GM21526 (cell line): ENCODE measurements around the gene TRIM45.

Source experiments
- ATAC-seq: cut with Tn5 transposase; IDR thresholded peaks from one replicate; pipeline ENCODE4 v1.9.1; 2021; ENCODE audit warnings: moderate library complexity; ENCODE audit not compliant: unreplicated experiment, low FRiP score

TRIM45 gene

DNA sequence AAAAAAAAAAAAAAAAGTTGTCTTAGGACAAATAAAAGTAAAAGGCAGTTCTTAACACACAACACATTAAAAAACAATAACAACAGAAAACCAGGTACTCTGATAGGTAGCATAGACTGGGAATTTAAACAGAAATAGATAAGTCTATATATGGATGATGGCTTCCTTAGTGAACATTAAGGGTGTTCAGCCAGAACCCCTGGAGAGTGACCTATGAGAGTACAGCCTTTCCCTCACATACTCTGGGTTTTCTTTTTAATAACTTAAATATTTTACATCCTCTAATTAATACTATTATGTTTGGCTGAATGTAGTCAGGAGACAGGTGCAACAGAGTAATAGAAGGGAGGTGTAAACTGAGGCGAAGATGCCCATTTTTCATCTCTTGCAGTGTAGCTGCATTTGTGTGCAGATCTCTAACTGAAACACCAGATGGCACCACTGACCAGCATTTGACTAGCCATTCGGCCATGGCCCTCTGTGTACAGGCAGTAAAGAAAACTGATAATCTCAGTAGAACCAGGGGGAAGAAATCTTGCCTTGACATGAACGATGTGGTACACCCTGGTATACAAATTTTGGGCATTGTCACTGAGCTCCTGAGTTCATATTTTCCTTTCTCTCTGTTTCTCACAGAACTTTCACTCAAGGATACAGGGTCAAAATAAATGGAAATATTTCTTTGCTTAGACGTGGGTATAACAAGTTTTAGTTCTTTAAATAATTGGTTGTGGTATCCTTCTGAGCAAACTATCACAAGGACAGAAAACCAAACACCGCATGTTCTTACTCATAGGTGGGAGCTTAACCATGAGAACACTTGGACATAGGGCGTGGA, 53.8 kb downstream of the TRIM45 start:
- ATAC-seq: peak; percentile 66

DNA sequence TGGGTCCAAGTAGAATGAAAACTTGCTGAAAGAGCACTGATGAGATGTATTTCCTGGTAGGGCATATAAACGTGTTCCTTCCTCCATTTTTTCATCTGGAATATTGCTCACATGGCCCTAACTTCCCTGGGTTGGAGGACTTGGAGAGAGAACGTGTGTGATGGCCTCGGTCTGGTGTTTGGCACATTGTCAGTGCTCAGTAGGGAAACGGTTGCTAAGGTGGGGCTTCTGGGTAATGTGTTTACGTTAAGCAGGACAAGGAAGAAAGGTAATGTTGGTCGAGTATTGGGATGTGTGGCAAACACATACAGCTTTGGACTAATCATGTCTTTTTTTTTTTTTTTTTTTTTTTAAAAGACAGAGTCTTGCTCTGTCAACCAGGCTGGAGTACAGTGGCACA, 55.2 kb downstream of the TRIM45 start:
- no peak for ATAC-seq

DNA sequence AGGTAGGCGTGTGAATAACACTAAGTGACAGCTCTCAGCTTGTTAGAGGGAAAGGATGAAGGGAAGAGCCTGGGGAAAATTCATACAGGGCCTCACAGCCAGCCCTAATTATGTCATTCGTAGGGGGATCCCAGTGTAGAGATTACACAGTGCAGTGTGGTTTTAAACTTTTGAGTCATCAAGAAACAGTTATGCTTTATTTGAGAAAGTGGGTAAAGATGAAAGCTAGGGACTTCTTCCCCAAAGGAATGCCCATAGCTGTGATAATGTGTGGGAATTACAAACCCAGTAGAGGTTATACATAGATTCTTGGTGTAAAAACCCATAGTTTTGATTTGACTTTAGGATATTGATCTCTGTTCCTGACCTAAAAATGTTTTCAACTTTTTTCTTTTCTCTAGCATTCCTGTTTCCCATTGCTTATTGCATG, 59.5 kb downstream of the TRIM45 start:
- ATAC-seq: no peak
